ENCODE results near the gene TERT.
"Not testable (repeated sequence)": the region's sequence is repeated elsewhere in the genome, so short reads cannot be mapped to it uniquely, and the experiment has no call there.

Gene TERT

GRCh38 chr5:1294835-1295649 is at the start of gene TERT:
TERT (minus strand) TSS chr5:1295068; CDS start chr5:1294989, 79 bp downstream.
- DNase-seq = no peak

GRCh38 chr5:1343931-1344901 is 49.3 kb upstream of the TERT start:
- DNase-seq = no peak

- no peak for DNase-seq
These were observed 48.5 kb upstream of the TERT start for GRCh38 chr5:1343315-1343751.

GRCh38 chr5:1342711-1343110 is 47.8 kb upstream of the TERT start:
- DNase-seq = not testable (repeated sequence)

GRCh38 chr5:1342268-1342667 is 47.4 kb upstream of the TERT start:
- no peak for DNase-seq

- DNase-seq = no peak
These were observed 47.0 kb upstream of the TERT start for GRCh38 chr5:1341863-1342262.

GRCh38 chr5:1339818-1340210 is 44.9 kb upstream of the TERT start:
- not testable (repeated sequence) for DNase-seq

- DNase-seq = not testable (repeated sequence)
These were observed 44.4 kb upstream of the TERT start for GRCh38 chr5:1339139-1339817.

- no peak for DNase-seq
These were observed 43.7 kb upstream of the TERT start for GRCh38 chr5:1338506-1339070.

- no peak for DNase-seq
These were observed 43.3 kb upstream of the TERT start for GRCh38 chr5:1338196-1338490.

GRCh38 chr5:1337489-1338195 is 42.8 kb upstream of the TERT start:
- no peak for DNase-seq

- DNase-seq = no peak
These were observed 42.1 kb upstream of the TERT start for GRCh38 chr5:1336749-1337488.

- DNase-seq = no peak
These were observed 41.3 kb upstream of the TERT start for GRCh38 chr5:1336106-1336561.

GRCh38 chr5:1335540-1336095 is 40.8 kb upstream of the TERT start:
- DNase-seq = no peak

- DNase-seq = no peak
These were observed 40.1 kb upstream of the TERT start for GRCh38 chr5:1334831-1335539.

GRCh38 chr5:1333986-1334385 is 39.1 kb upstream of the TERT start:
- DNase-seq = no peak

- not testable (repeated sequence) for DNase-seq
These were observed 38.4 kb upstream of the TERT start for GRCh38 chr5:1333286-1333685.

GRCh38 chr5:1332461-1333001 is 37.7 kb upstream of the TERT start:
- no peak for DNase-seq

GRCh38 chr5:1331861-1332405 is 37.1 kb upstream of the TERT start:
- DNase-seq = no peak

Measured in DMS79 treated with DMSO at 0.1 percent for 48 hours (cell line).